ENCODE results near the gene ASTN1.

ASTN1 gene

DNA sequence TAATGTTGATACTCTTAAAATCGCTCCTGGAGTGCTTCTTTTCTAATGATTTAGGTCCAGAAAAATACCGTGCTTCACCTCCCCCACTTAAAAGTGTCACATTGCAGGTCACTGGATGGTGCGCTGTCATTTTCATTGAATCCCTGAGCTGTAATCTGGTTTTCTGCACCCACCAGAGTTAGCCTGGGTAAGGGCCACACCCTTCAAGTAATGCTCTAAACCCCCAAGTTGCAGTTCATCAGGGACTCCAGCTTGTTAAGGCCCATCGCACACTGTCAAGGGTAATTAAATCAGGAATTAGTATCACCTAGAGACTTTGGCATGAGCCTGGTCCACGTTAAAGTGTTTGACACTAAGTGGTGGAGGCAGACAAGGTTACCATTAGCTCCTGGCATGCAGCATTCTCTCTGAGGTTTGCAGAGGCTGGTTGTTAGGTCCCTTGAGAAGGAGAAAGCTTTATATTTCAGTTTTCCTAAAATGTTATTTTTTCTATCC is 34.0 kb downstream of the ASTN1 start:
- TF ChIP-seq, protein P1, sequence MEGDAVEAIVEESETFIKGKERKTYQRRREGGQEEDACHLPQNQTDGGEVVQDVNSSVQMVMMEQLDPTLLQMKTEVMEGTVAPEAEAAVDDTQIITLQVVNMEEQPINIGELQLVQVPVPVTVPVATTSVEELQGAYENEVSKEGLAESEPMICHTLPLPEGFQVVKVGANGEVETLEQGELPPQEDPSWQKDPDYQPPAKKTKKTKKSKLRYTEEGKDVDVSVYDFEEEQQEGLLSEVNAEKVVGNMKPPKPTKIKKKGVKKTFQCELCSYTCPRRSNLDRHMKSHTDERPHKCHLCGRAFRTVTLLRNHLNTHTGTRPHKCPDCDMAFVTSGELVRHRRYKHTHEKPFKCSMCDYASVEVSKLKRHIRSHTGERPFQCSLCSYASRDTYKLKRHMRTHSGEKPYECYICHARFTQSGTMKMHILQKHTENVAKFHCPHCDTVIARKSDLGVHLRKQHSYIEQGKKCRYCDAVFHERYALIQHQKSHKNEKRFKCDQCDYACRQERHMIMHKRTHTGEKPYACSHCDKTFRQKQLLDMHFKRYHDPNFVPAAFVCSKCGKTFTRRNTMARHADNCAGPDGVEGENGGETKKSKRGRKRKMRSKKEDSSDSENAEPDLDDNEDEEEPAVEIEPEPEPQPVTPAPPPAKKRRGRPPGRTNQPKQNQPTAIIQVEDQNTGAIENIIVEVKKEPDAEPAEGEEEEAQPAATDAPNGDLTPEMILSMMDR (IDR thresholded peaks at IDR 0.05; ENCODE audit: insufficient read depth, low read depth, low read length, missing control alignments): no peak
- H3K4me3 ChIP-seq (ENCODE audit: low read length): no peak overlapping the region
- DNase-seq (ENCODE audit: low read depth): no peak

DNA sequence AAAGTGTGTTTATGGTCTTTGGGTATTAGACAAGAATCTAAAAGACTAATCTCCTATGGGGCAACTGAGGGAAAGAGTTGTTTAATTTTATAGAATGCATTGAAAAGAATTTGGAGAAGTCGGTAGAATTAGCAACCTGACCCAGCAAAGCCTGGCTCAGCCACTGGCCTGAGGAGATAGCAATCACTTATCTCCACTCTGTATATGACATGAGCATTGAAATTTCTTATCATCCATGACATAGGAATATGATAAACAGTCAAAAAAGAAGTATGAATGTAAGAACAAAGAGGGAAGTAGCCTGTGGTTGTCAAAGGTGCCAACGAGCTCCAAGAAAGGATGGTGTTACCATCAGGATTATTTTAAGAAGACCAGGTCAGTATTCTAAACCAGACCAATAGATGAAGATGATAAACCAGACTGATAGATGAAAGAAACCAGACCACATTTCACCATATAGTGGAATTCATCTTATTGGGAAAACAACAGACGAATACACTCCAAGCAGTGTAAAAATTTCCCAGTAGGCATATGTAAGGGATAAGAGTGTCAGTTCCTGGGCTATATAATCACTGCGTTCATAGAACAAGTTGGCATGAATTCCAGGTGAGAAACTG is 35.7 kb downstream of the ASTN1 start:
- TF ChIP-seq, protein P1 (IDR thresholded peaks at IDR 0.05; ENCODE audit: insufficient read depth, low read depth, low read length, missing control alignments): no peak
- H3K4me3 ChIP-seq (ENCODE audit: low read length): no peak overlapping the region
- DNase-seq (ENCODE audit: low read depth): no peak

DNA sequence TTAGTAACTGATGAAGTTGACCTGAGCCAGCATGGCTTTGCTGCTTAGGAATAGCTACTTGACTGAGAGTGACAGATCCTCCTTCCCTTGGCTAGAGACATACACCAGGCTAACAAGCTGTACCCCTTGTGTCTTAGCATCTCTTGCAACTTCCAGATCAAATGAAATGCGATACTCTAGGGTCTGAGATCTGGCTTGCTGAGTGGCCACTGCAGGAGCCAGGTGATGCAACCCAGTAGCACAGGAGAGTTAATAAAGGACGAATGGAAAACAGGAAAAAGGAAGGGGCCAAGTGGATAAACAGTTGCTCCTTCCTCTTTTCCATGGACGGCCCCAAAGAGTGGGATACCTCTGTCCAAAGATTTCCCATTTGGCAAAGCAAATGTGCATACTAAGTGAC is 38.2 kb downstream of the ASTN1 start:
- DNase-seq (ENCODE audit: low read depth): no peak
- H3K4me3 ChIP-seq (ENCODE audit: low read length): no peak overlapping the region
- TF ChIP-seq, protein P1 (IDR thresholded peaks at IDR 0.05; ENCODE audit: insufficient read depth, low read depth, low read length, missing control alignments): no peak

DNA sequence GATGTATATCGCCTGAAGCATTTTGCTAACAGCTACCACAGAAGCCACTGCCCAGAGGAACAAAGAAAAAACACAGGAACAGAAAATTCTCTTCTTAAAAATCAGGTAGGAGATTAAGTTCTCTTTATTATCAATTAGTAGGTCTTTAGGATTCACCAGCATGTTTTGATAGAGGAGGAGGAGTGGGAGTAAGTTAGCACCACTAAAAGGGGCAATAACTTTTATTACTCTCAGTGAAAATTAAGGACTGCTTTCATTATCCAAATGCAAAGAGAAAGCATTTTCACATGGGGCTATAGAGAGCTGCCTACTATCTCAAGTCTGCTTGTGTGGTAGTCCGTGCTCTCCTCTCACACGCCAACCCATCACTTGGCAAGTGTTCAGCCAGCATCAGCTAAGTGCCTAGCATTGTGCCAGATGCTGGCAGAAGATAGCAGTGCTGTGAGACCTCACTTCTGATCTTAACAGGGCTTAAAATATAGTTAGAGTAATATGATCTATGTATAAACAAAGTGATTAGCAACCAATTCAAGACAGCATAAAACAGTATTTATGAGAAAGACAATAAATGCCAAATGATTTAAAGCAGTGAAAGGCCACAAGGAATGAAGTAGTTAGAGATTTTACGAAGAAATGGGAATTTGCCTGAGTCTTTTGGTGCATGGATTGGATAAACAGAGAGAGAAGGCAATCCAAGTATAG is 39.8 kb downstream of the ASTN1 start:
- H3K4me3 ChIP-seq (ENCODE audit: low read length): no peak overlapping the region
- TF ChIP-seq, protein P1 (IDR thresholded peaks at IDR 0.05; ENCODE audit: insufficient read depth, low read depth, low read length, missing control alignments): no peak
- DNase-seq (ENCODE audit: low read depth): no peak

DNA sequence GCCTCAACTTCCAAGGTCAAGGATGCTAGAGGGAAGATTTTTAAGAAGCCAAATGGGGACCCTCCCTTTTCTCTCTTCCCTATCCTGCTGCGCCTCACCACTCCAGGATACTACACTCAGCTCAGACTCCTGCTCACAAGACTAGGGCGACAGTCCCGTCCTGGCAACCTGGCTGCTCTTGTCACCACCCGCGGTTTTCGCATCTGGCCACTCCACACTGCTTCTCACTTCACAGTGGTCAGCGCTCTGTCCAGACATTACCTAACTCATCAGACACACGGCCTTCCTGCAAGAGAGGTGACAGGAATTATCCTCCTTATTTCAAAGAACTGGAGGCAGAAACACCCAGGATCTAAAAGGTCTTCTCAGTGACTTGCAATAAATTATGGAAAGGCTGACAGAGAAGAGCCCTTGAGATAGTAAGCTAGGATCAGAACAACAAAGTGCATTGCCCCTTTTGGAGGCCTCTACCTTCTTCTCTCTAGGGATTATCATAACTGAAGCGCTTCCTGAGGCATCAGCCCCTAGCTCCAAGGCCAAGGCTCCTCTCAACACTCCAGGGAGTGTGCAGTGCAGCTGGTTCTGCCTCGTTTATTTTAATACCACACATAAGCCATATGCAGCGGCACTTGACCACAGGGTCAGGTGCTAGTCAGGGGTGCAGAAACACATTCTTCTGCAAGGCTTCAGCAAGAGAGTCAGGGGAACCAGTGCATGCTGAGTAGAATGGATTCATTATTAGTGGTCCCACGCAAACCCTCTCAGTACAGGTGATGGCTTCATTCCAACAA is 41.9 kb downstream of the ASTN1 start:
- DNase-seq (ENCODE audit: low read depth): no peak
- TF ChIP-seq, protein P1 (IDR thresholded peaks at IDR 0.05; ENCODE audit: insufficient read depth, low read depth, low read length, missing control alignments): no peak
- H3K4me3 ChIP-seq (ENCODE audit: low read length): no peak overlapping the region

DNA sequence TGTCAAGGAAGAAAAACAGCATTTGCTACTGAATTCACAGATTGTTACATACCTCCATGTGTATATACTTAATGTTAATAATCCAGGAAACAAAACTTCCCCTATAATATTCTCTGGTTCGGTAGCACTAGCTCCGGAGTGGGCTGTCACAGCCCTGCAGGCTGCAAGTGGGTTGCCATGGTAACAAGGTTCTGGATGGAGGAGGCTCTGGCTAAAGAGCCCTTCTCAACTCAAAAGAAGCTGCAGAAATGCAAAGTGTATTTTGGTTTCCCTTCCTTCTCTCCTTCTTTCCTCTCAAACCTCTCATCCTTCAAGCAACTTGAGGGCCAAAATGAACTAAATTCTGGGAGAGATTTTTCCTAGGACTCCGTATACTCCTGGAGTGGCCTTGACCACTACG is 45.2 kb downstream of the ASTN1 start:
- TF ChIP-seq, protein P1 (IDR thresholded peaks at IDR 0.05; ENCODE audit: insufficient read depth, low read depth, low read length, missing control alignments): no peak
- H3K4me3 ChIP-seq (ENCODE audit: low read length): no peak overlapping the region
- DNase-seq (ENCODE audit: low read depth): no peak

Data from epithelial cell of esophagus (primary cell).